AG04449 (cell line): ENCODE data around the gene LYAR.

Source experiments
- CTCF ChIA-PET: fragments of 350-600 bp; formaldehyde crosslinking; extraction: SDS; loops from one replicate; lab custom pipeline; 2021; ENCODE audit warnings: antibody characterized with exemption; lab: Yijun Ruan, JAX
- POLR2A ChIA-PET: fragments of 400-600, 350-600 bp; formaldehyde crosslinking; extraction: SDS; loops from one replicate; lab custom pipeline; 2020; ENCODE audit warnings: antibody characterized with exemption, inconsistent platforms; lab: Yijun Ruan, JAX
- DNase-seq: peaks from one replicate; pipeline ENCODE4 v3.0.0-alpha.2; 2010; ENCODE audit warnings: low read depth, low spot score
- H3K4me3 ChIP-seq: 2 replicates; pipeline ENCODE4 v1.5.1; 2011; ENCODE audit warnings: low read depth, mild to moderate bottlenecking, control low read depth, low read length
- TF ChIP-seq, protein P1 (sequence below): IDR thresholded peaks from one replicate; pipeline ENCODE4 v1.5.1; 2011; ENCODE audit warnings: mild to moderate bottlenecking, moderate library complexity, low read length, control low read depth, inconsistent platforms; ENCODE audit not compliant: insufficient read depth; ENCODE audit errors: missing control alignments

LYAR gene, protein sequence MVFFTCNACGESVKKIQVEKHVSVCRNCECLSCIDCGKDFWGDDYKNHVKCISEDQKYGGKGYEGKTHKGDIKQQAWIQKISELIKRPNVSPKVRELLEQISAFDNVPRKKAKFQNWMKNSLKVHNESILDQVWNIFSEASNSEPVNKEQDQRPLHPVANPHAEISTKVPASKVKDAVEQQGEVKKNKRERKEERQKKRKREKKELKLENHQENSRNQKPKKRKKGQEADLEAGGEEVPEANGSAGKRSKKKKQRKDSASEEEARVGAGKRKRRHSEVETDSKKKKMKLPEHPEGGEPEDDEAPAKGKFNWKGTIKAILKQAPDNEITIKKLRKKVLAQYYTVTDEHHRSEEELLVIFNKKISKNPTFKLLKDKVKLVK

DNA sequence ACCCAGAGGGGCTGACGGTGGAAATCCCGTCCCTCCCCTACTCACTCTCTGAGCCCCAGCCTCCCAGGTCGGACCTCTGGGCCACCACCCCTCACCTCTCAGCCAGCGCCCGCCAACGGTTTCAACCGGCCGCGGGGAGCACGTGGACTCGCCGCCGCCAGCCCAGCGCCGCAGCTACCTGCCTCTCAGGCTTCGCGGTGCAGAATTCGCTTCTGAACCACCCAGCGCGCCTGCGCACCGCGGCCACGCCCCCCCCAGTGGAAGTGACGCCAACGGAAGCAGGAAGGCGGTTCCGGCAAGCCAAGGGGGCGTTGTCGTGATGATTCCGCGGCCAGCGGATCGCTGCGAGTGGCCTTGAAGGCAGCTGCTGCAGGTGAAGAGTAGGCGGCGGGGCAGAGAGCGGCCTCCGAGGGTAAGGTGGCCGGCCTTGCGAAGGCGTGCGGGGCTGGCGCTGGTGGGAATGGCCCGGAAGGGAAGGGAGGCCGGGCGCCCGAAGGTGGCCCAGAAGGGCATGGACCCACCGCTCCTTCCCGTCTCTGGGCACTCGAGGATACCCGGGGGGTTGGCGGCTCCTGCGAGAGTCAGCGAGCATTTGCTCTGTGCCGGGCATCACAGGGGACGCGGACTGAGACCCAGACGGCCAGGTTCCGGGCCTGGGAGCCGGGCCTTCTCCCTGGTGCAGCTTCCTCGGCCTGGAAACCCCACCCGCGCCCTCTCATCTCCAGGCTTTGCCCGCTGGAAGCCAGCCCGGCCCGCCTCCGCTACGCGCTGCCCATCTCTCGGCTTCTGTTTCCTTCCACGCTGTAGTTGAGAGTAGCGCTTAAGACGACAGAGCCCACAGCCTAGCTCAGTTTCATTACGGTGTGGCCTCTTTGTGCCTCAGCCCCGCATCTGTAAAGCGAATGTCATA lies at the start of gene LYAR, which contains the start of gene ZBTB49:
TSS of gene LYAR (minus strand) at position 214 of the 910 bp plus-strand sequence. CDS start 6,412 bp downstream, outside the sequence.
TSS of gene ZBTB49 (plus strand) at position 311 of the 910 bp plus-strand sequence. CDS start 9,695 bp downstream, outside the sequence.
- POLR2A ChIA-PET = interaction anchor here (0.6 kb wide), 1 partner anchor 1091 kb away, joined by 3 read pairs; no protein-coding TSS in a partner anchor
- CTCF ChIA-PET = interaction anchor here (0.7 to 1.1 kb wide), 4 partner anchors 8 to 141 kb away, joined by 3 to 4 read pairs (median 3); no protein-coding TSS in a partner anchor
- DNase-seq = peak; percentile 14
- H3K4me3 ChIP-seq = peak within 1 kb of the TSS; percentile 96
- TF ChIP-seq, protein P1, sequence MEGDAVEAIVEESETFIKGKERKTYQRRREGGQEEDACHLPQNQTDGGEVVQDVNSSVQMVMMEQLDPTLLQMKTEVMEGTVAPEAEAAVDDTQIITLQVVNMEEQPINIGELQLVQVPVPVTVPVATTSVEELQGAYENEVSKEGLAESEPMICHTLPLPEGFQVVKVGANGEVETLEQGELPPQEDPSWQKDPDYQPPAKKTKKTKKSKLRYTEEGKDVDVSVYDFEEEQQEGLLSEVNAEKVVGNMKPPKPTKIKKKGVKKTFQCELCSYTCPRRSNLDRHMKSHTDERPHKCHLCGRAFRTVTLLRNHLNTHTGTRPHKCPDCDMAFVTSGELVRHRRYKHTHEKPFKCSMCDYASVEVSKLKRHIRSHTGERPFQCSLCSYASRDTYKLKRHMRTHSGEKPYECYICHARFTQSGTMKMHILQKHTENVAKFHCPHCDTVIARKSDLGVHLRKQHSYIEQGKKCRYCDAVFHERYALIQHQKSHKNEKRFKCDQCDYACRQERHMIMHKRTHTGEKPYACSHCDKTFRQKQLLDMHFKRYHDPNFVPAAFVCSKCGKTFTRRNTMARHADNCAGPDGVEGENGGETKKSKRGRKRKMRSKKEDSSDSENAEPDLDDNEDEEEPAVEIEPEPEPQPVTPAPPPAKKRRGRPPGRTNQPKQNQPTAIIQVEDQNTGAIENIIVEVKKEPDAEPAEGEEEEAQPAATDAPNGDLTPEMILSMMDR = no peak

DNA sequence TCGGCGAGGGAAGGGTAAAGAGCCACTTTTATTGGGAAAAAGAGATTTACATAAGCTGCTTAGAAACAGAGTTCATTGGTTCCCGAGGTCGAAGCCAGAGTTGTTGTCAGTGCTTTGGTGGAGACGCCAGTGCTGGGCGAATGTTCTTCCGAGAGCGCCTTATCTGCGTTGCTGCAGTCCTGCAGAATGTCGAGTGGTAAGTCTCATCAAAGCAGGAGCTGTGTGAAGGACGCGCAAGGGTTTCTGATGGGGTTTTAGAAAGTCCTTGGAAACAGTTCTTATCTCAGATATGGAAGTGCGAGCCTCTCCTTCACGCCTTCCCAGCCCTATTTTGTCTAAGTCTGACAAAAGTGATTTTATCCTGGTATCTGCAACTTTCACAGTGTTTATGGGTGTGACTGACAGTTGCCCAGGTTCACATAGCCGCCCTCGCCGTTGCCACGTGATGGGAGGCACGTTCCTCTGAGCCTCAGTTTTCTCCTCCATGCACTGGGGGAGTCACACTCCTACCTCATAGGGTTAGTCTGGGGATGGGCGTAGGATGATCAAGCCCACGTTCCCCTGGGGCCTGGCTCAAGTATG lies 49.6 kb upstream of the LYAR start:
- TF ChIP-seq, protein P1 = no peak
- H3K4me3 ChIP-seq = no peak overlapping the region
- ChIA-PET CTCF (interaction anchor here (1.1 to 8.1 kb wide), 2 partner anchors 80 to 88 kb away, joined by 3 to 80 read pairs; no protein-coding TSS in a partner anchor), POLR2A (no interaction called here)
- DNase-seq = no peak

DNA sequence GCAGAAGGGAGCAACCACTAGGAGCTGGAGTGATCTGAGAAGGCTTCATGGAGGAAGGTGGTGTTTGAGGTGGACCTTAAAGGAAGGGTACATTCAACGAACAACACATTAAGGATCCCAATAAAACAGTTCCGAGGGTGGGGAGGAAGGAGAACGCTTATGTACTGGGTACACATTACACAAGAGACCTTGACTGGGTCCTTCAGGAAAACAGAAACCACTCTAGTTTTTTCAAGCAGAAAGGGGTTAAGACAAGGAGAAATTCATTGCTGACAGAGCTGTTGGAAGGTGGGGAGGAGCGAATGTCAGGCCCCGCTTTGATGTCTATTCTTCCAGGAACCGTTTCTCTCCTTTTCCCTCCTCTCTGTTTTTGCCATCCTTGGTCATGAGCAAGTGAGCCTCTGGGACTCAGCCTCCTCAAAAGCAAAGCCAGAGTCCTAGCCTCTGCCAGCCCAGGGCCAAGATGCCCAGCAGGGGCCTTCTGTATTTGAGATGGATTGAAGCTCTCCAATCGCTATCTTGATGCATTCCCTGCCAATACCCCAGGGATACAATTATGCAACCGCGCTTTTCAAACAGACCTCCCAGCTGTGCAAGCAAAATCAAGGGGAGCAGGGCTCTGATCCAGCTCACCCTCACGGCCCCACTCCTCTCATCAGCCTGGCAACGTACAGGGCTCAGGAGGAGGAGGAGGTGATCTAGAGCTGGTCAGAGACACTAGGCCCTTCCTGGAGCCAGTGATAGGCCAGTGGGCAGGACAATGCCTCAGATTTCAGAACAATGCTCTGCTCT lies 48.5 kb upstream of the LYAR start:
- TF ChIP-seq, protein P1 = no peak
- no peak overlapping the region for H3K4me3 ChIP-seq
- ChIA-PET POLR2A (no interaction called here), CTCF (interaction anchor here (0.8 to 8.1 kb wide), 4 partner anchors 11 to 87 kb away, joined by 3 to 80 read pairs (median 8); no protein-coding TSS in a partner anchor)
- no peak for DNase-seq

DNA sequence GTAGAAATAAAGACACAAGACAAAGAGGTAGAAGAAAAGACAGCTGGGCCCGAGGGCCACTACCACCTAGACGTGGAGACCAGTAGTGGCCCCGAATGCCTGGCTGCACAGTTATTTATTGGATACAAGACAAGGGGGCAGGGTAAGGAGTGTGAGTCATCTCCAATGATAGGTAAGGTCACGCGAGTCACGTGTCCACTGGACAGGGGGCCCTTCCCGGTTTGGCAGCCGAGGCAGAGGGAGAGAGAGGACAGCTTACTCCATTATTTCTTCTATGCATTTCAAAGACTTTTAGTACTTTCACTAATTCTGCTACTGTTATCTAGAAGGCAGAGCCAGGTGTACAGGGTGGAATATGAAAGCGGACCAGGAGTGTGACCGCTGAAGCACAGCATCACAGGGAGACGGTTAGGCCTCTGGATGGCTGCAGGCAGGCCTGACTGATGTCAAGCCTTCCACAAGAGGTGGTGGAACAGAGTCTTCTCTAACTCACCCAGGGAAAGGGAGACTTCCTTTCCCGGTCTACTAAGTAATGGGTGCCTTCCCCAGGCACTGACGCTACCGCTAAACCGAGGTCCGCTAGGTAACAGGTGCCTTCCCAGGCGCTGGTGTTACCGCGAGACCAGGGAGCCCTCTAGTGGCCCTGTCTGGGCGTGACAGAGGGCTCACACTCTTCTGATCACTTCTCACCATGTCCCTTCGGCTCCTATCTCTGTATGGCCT lies 45.0 kb upstream of the LYAR start:
- CTCF ChIA-PET = interaction anchor here (0.6 to 8.1 kb wide), 10 partner anchors 9 to 84 kb away, joined by 3 to 80 read pairs (median 5); no protein-coding TSS in a partner anchor
- TF ChIP-seq, protein P1 = peak; percentile 82
- no peak overlapping the region for H3K4me3 ChIP-seq
- no peak for DNase-seq
- POLR2A ChIA-PET = no interaction called here

DNA sequence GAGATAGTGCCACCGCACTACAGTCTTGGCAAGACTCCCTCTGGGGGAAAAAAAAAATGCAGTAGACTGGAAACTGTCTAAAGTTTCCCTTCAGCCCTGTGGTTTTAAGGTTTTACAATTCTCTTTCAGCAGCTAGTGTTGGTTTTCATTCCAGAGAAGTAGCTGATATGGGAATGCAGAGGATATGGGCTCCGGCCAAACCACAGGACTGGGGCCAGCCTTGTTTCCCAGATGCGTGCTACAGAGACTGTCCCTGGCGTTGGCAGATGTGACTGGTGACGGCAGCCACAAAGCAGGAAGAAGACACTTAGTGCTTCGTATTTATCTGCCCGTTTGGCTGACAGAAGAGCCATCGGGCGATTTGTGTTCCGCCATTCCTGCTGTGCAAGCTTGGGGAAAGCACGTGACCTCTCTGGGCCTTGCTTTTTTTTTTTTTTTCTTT lies 43.3 kb upstream of the LYAR start:
- CTCF ChIA-PET = interaction anchor here (0.9 to 8.1 kb wide), 8 partner anchors 8 to 452 kb away, joined by 3 to 80 read pairs (median 6); partner anchors contain the start of gene TMEM128
- no peak overlapping the region for H3K4me3 ChIP-seq
- DNase-seq = peak; percentile 70
- POLR2A ChIA-PET = no interaction called here
- TF ChIP-seq, protein P1 = no peak
